K562 (cell line): ENCODE results near the gene PHYHD1. TPM values are rescaled to one million over a fixed set of nuclear protein-coding genes. Genes with fewer than 3 reads are reported as not detected.

Source experiments
- ATAC-seq: fragments of 200-7000 bp; cut with Tn5 transposase; 3 replicates; pipeline ENCODE4 v1.9.1; 2020; ENCODE audit warnings: moderate library complexity
- BruUV-seq: library from RNA; stranded (reverse); fragments of 400-500 nt; replicated peaks from 2 replicates; lab custom pipeline; 2021; lab: Mats Ljungman, UMichigan
- CTCF ChIA-PET: fragments of 300-600 bp; formaldehyde crosslinking; extraction: SDS; loops from one replicate; lab custom pipeline; 2021; ENCODE audit warnings: low intra/inter-chr PET ratio; lab: Yijun Ruan, JAX
- POLR2A ChIA-PET: fragments of 300-600, 350-650 bp; sonication (Branson Sonifier 250); formaldehyde crosslinking; extraction: SDS; loops from one replicate; lab custom pipeline; 2021; ENCODE audit warnings: antibody characterized with exemption, inconsistent platforms; lab: Yijun Ruan, JAX
- DNase-seq, 4 experiments: peaks; one replicate each; pipeline versions ENCODE4 v3.0.0 to v3.0.0-alpha.2; 2011 to 2018; ENCODE audit warnings: low spot score in 3 of 4, mixed read lengths in 3 of 4; ENCODE audit errors: extremely low read depth in 1 of 4
- FAIRE-seq: peaks from 2 replicates; lab custom pipeline; 2011; peaks lifted over from hg19 to GRCh38; lab: Jason Lieb, UNC
- H2AFZ ChIP-seq: 2 replicates; pipeline ENCODE4 v1.6.0; 2011; ENCODE audit warnings: low read depth, low read length, control low read depth, inconsistent platforms
- H3K27ac ChIP-seq: fragments of 200-600 bp; 3 replicates; pipeline ENCODE4 v1.8.0; 2011; ENCODE audit warnings: low read depth, mild to moderate bottlenecking, control low read depth, inconsistent platforms, low read length, moderate library complexity, mixed read lengths; ENCODE audit errors: extremely low read depth
- H3K27me3 ChIP-seq, 2 experiments: fragments of 300-600 bp in 1 of 2; 2 replicates in 1 of 2; 3 replicates in 1 of 2; pipeline versions ENCODE4 v1.6.0 to v1.8.0; 2011; ENCODE audit warnings: inconsistent platforms in 2 of 2, low read length in 2 of 2, mild to moderate bottlenecking in 1 of 2, mixed read lengths in 1 of 2, moderate library complexity in 1 of 2; ENCODE audit not compliant: control insufficient read depth in 2 of 2, insufficient read depth in 2 of 2
- H3K36me3 ChIP-seq: fragments of 300-600 bp; 3 replicates; pipeline ENCODE4 v1.8.0; 2011; ENCODE audit warnings: mild to moderate bottlenecking, low read length, inconsistent platforms; ENCODE audit not compliant: control insufficient read depth, insufficient read depth
- H3K4me1 ChIP-seq, 2 experiments: fragments of 200-600 bp in 1 of 2; replicated peaks in 1 of 2; 2 replicates in 1 of 2; 3 replicates in 1 of 2; pipeline versions ENCODE4 v1.5.1 to v1.8.0; 2011; ENCODE audit warnings: inconsistent platforms in 2 of 2, low read length in 2 of 2, mild to moderate bottlenecking in 1 of 2, mixed read lengths in 1 of 2, moderate library complexity in 1 of 2; ENCODE audit not compliant: control insufficient read depth in 2 of 2, insufficient read depth in 2 of 2
- H3K4me2 ChIP-seq: 2 replicates; pipeline ENCODE4 v1.6.1; 2011; ENCODE audit warnings: low read length, control low read depth, inconsistent platforms, mixed read lengths; ENCODE audit not compliant: insufficient read depth
- H3K4me3 ChIP-seq: fragments of 200-600 bp; sonication (generic), shearing (Covaris generic); 2 replicates; pipeline ENCODE4 v1.5.1; 2016; ENCODE audit warnings: control low read depth, inconsistent platforms
- H3K79me2 ChIP-seq: fragments of 200-600 bp; 3 replicates; pipeline ENCODE4 v1.8.0; 2011; ENCODE audit warnings: low read length, inconsistent platforms; ENCODE audit not compliant: control insufficient read depth, insufficient read depth
- H3K9ac ChIP-seq, 2 experiments: 2 replicates each; pipeline versions ENCODE4 v1.6.0 to v1.6.1; 2011; ENCODE audit warnings: low read depth in 2 of 2, low read length in 2 of 2, control low read depth in 1 of 2, inconsistent platforms in 1 of 2, mild to moderate bottlenecking in 1 of 2, mixed read lengths in 1 of 2; ENCODE audit not compliant: insufficient read depth in 1 of 2
- H3K9me1 ChIP-seq: one replicate; pipeline ENCODE4 v1.6.0; 2011; ENCODE audit warnings: inconsistent platforms, mild to moderate bottlenecking, low read length, moderate library complexity; ENCODE audit not compliant: control insufficient read depth, insufficient read depth
- H3K9me3 ChIP-seq: replicated peaks from 2 replicates; pipeline ENCODE4 v1.5.1; 2011; ENCODE audit warnings: low read depth, low read length, inconsistent platforms; ENCODE audit not compliant: control insufficient read depth, insufficient read depth
- H4K20me1 ChIP-seq: replicated peaks from 2 replicates; pipeline ENCODE4 v1.6.1; 2011; ENCODE audit warnings: low read length, inconsistent platforms, mixed read lengths; ENCODE audit not compliant: control insufficient read depth, insufficient read depth
- DDX20 ChIP-seq: fragments of 450-650 bp; IDR thresholded peaks from 2 replicates; pipeline ENCODE4 v1.6.1; 2016; ENCODE audit warnings: missing genetic modification characterization, low read depth, mild to moderate bottlenecking, missing compliant biosample characterization, moderate library complexity
- JUN ChIP-seq, 2 experiments: sonication (generic) in 1 of 2; formaldehyde crosslinking in 1 of 2; IDR thresholded peaks; 2 replicates each; pipeline versions ENCODE4 v1.6.1 to v1.8.0; 2012 to 2022; ENCODE audit warnings: borderline replicate concordance in 2 of 2, mild to moderate bottlenecking in 2 of 2, improper control_type of control experiment in 1 of 2, low read depth in 1 of 2, low read length in 1 of 2, missing genetic modification reagents in 1 of 2
- KDM5B ChIP-seq: fragments of 200-600 bp; sonication (generic); IDR thresholded peaks from 2 replicates; pipeline ENCODE4 v1.6.1; 2012; ENCODE audit warnings: low read depth, mild to moderate bottlenecking, moderate library complexity, low read length, control low read depth, inconsistent platforms; ENCODE audit not compliant: insufficient replicate concordance
- KLF1 ChIP-seq: fragments of 450-650 bp; IDR thresholded peaks from 2 replicates; pipeline ENCODE4 v1.6.1; 2016; ENCODE audit warnings: missing genetic modification characterization, missing compliant biosample characterization
- TCF3 ChIP-seq: sonication (generic); formaldehyde crosslinking; IDR thresholded peaks from 2 replicates; pipeline ENCODE4 v1.4.0; 2020; ENCODE audit warnings: mild to moderate bottlenecking, missing genetic modification reagents
- U2AF2 ChIP-seq: fragments of 200-400 bp; formaldehyde crosslinking; optimal IDR thresholded peaks from 2 replicates; pipeline ENCODE3; 2017; ENCODE audit warnings: low read depth, mild to moderate bottlenecking, low read length
- ZNF197 ChIP-seq: fragments of 200-800 bp; sonication (Bioruptor generic); IDR thresholded peaks from 2 replicates; pipeline ENCODE4 v1.6.1; 2016; ENCODE audit warnings: low read depth, missing genetic modification characterization, missing compliant biosample characterization
- ZNF449 ChIP-seq: fragments of 250-450 bp; sonication (Bioruptor Pico); IDR thresholded peaks from 2 replicates; pipeline ENCODE4 v1.8.0; 2022; ENCODE audit warnings: moderate library complexity, mild to moderate bottlenecking, inconsistent platforms
- ZNF785 ChIP-seq: fragments of 250-450 bp; sonication (Bioruptor Pico); IDR thresholded peaks from 2 replicates; pipeline ENCODE4 v1.4.0; 2020; ENCODE audit warnings: mild to moderate bottlenecking
- ZSCAN29 ChIP-seq: fragments of 450-650 bp; IDR thresholded peaks from 2 replicates; pipeline ENCODE4 v1.6.1; 2017
- WGBS: fragments of 100-300 bp; shearing (Covaris generic); methylation state at CpG from one replicate; pipeline ENCODE4 v1.1.6; 2016; ENCODE audit warnings: low coverage, mixed read lengths; ENCODE audit not compliant: insufficient coverage; ENCODE audit errors: missing lambda C conversion rate; 5-methylcytosine and 5-hydroxymethylcytosine counted together
- in situ Hi-C: fragments of 300-500 bp; cut with MboI; formaldehyde crosslinking; loops from 4 replicates; pipeline ENCODE4 v1.15.0; 2018; ENCODE audit warnings: inconsistent platforms, mixed read lengths
- intact Hi-C: fragments of 100-400 bp; cut with micrococcal nuclease; formaldehyde crosslinking; loops from 2 replicates; pipeline ENCODE4 v1.14.2; 2022
- polyA plus RNA-seq, 8 experiments: library from polyadenylated mRNA; depleted of rRNA in 4 of 8; stranded (reverse) in 5 of 8; unstranded in 3 of 8; fragments of >200 nt; fragmentation: Nextera tagmentation in 2 of 8; fragmentation: Illumina TruSeq in 1 of 8; extraction: Ambion mirVana in 2 of 8; extraction: Trizol in 1 of 8; gene quantifications; 2 replicates each; pipeline versions ENCODE4 v1.2.1 to v1.2.3, GENCODE V29; 2011 to 2014; ENCODE audit warnings: inconsistent platforms in 1 of 8, missing spikeins in 1 of 8
- total RNA-seq, 7 experiments: library from RNA; depleted of rRNA in 6 of 7; stranded (reverse); fragments of >200 nt in 6 of 7; fragmentation: Illumina TruSeq in 2 of 7; extraction: Trizol in 2 of 7; gene quantifications; 2 replicates each; pipeline versions ENCODE4 v1.2.1 to v1.2.3, GENCODE V29; 2011 to 2021; ENCODE audit warnings: low replicate concordance in 1 of 7
- TF ChIP-seq, protein P1 (sequence below): sonication (generic); formaldehyde crosslinking; IDR thresholded peaks from 2 replicates; pipeline ENCODE4 v1.8.0; 2023; ENCODE audit warnings: mild to moderate bottlenecking, missing genetic modification reagents

Gene PHYHD1
- total and polyA plus RNA-seq, 9 of the 15 experiments (the other 6 are each of a cell fraction or from before 2014, with no cell fraction given), result 0.36 to 1.3 (median 0.80) TPM

DNA sequence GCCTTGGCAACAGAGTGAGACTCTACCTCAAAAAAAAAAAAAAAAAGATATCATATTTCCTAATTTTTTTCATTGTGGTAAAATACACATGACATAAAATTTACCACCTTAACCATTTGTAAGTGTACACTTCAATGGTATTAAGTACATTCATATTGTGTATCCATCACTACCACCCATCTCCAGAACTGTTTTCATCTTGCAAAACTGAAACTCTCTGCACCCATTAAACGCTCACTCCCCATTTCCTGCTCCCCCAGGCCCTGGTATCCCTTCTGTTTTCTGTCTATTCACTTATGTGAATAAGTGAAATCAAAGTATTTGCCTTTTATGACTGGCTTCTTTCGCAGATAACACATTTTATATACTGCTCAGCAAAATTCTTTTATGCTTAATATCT is 26.0 kb upstream of the PHYHD1 start:
- no TSS peak for BruUV-seq
- 80% methylated on average over 2 of the region's 2 CpGs for WGBS
- H3K4me3 ChIP-seq, result no peak overlapping the region
- ChIA-PET POLR2A (interaction anchor here (0.6 to 0.7 kb wide), 2 partner anchors 8 to 51 kb away, joined by 3 read pairs; no protein-coding TSS in a partner anchor), CTCF (no interaction called here)
- in situ Hi-C loops (no loop called here), intact Hi-C loops (no loop called here)
- ATAC-seq, result no peak
- H4K20me1 ChIP-seq, result no peaks in the 10 kb centered on the region
- H3K9me3 ChIP-seq, result no peaks in the 10 kb centered on the region
- no peak overlapping the region for H3K27ac ChIP-seq
- no peak for DNase-seq
- H3K36me3 ChIP-seq, result peaks cover 50% of the 10 kb centered on the region; the same call in 2 of the 3 replicates
- no peaks in the 10 kb centered on the region for H3K79me2 ChIP-seq
- FAIRE-seq, result no peak
- no peak overlapping the region for H3K9ac ChIP-seq
- peaks cover 2 to 25% of the 10 kb centered on the region in 2 experiments; a peak in 2 of 5 replicates for H3K4me1 ChIP-seq
- no peak overlapping the region for H2AFZ ChIP-seq
- no peak for TF ChIP-seq TCF3 (CRISPR knock-in tag)
- no peak for TF ChIP-seq ZNF785 (CRISPR knock-in tag)
- no peak for TF ChIP-seq ZNF449 (CRISPR knock-in tag)
- no peak for TF ChIP-seq DDX20
- no peak for TF ChIP-seq JUN (IDR thresholded peaks at IDR 0.05; ENCODE audit: borderline replicate concordance, low read depth, low read length)
- TF ChIP-seq JUN (CRISPR knock-in tag; IDR thresholded peaks at IDR 0.05; ENCODE audit: borderline replicate concordance), result no peak
- TF ChIP-seq, protein P1, sequence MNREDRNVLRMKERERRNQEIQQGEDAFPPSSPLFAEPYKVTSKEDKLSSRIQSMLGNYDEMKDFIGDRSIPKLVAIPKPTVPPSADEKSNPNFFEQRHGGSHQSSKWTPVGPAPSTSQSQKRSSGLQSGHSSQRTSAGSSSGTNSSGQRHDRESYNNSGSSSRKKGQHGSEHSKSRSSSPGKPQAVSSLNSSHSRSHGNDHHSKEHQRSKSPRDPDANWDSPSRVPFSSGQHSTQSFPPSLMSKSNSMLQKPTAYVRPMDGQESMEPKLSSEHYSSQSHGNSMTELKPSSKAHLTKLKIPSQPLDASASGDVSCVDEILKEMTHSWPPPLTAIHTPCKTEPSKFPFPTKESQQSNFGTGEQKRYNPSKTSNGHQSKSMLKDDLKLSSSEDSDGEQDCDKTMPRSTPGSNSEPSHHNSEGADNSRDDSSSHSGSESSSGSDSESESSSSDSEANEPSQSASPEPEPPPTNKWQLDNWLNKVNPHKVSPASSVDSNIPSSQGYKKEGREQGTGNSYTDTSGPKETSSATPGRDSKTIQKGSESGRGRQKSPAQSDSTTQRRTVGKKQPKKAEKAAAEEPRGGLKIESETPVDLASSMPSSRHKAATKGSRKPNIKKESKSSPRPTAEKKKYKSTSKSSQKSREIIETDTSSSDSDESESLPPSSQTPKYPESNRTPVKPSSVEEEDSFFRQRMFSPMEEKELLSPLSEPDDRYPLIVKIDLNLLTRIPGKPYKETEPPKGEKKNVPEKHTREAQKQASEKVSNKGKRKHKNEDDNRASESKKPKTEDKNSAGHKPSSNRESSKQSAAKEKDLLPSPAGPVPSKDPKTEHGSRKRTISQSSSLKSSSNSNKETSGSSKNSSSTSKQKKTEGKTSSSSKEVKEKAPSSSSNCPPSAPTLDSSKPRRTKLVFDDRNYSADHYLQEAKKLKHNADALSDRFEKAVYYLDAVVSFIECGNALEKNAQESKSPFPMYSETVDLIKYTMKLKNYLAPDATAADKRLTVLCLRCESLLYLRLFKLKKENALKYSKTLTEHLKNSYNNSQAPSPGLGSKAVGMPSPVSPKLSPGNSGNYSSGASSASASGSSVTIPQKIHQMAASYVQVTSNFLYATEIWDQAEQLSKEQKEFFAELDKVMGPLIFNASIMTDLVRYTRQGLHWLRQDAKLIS (CRISPR knock-in tag), result no peak
- TF ChIP-seq KDM5B, result no peak
- no peak for TF ChIP-seq KLF1 (tag)
- no peak for TF ChIP-seq ZSCAN29
- TF ChIP-seq ZNF197 (CRISPR knock-in tag), result no peak
- no peak for TF ChIP-seq U2AF2
- H3K9me1 ChIP-seq, result peaks cover 3% of the 10 kb centered on the region
- no peak overlapping the region for H3K4me2 ChIP-seq
- no peaks in the 10 kb centered on the region for H3K27me3 ChIP-seq
